Measurements from ENCODE around the gene IAPP.
"Not testable (repeated sequence)": the region's sequence is repeated elsewhere in the genome, so short reads cannot be mapped to it uniquely, and the experiment has no call there.

IAPP gene

DNA sequence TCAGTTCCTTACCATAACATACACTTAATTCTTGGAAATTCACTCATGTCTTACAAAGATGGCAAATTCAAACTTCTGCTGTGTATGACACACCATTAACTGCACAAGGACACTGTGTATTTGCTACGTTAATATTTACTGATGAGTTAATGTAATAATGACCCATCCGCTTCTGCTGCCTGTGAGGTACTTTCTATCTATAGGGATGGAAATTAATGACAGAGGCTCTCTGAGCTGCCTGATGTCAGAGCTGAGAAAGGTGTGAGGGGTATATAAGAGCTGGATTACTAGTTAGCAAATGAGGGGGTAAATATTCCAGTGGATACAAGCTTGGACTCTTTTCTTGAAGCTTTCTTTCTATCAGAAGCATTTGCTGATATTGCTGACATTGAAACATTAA, at the start of gene IAPP:
Gene IAPP, plus strand, starts transcription at position 301 of the 400 bp plus-strand sequence. CDS start 450 bp downstream, outside the sequence.
- no peak for DNase-seq

- no peak for DNase-seq
Observed at GRCh38 chr12:21323736-21324135, 49.0 kb upstream of the IAPP start.

- DNase-seq: no peak
Observed at GRCh38 chr12:21324551-21324950, 48.2 kb upstream of the IAPP start.

GRCh38 chr12:21328578-21328977, 44.1 kb upstream of the IAPP start:
- DNase-seq: no peak

GRCh38 chr12:21330682-21331253, 41.9 kb upstream of the IAPP start:
- DNase-seq: no peak

DNA sequence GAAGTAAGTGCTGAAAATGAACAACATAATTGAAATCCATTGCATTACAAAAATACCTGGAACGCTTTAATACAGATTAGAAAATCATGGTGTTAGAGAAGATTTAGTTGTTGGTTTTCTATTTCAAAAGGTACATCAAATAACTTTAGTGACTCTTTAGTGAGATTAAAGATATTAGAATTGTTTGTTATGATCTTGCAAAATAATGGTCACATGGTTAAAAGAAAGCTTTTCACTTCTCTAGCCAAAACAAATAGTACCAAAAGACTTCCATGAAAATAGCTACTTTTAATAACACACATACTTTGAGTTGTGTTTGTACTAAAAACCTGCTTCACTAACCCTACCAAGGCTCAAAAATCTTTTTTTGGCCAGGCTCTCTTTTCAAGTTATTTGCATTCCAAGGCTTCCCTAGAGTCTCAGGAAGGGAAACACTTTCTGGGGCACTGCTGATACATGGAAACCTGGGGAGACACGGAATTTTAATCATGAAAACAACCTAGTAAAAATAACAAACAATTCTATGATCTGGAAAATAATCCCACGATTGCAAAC, 37.9 kb upstream of the IAPP start, which contains the start of gene SLCO1A2:
Gene SLCO1A2, minus strand, starts transcription at position 147 of the 555 bp plus-strand sequence. CDS start 270 bp downstream, outside the sequence.
- no peak for DNase-seq

DNA sequence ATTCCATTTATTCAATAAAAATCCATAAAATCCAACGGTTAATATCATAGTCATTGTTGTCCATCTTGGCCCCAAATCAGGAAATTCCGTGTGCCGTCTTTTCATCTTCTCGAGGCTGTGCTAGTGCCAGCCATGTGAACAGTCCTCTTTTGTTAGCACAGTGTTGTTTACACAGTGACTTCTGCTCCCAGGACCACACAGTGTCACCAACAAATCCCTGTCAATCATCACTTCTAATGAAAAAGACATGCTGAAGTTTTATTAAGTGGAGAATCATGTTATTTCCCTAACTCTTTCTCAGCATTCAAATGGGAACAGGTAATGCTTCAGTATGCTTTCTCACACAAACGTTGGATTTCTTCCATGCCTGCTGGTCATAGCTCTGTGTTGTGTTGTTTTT, 36.0 kb upstream of the IAPP start:
- DNase-seq: no peak

- no peak for DNase-seq
Observed at GRCh38 chr12:21337453-21337852, 35.2 kb upstream of the IAPP start.

- no peak for DNase-seq
Observed at GRCh38 chr12:21337959-21338744, 34.5 kb upstream of the IAPP start.

DNA sequence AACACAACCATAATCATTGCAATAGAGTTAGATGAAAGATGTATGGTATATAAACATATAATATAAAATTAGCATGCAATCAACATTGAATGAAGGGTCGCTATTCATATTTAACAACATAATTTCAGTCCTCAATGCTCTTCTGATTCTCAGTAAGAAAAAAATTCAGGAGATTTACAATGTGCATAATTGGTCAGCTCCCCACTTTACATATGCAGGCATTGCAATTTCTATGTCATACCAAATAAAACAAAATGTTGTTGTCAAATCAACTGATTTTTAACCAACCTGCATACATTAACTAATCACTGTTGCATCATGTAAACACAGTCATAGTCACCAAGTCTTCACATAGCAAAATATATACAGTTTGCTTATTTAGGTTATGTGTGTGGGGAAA, 32.8 kb upstream of the IAPP start:
- DNase-seq: no peak

DNA sequence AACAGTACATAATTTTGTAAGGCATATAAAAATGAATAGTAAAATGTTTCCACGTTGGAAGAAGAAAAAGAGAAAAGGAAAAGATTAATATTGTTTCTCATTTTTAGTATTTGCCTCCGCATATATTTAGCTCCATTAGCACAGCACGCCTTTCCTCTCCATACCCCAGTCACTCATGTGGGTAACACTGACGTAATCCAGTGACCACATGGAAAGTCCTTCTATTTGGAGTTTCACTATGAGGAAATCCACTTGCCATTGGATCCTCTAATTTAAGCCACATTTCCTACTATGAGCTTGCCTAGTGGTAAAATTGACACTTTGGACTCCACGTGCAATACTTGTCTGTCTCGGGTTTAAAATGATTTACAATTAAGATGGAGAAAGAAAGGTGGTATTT, 32.3 kb upstream of the IAPP start:
- DNase-seq: no peak

DNA sequence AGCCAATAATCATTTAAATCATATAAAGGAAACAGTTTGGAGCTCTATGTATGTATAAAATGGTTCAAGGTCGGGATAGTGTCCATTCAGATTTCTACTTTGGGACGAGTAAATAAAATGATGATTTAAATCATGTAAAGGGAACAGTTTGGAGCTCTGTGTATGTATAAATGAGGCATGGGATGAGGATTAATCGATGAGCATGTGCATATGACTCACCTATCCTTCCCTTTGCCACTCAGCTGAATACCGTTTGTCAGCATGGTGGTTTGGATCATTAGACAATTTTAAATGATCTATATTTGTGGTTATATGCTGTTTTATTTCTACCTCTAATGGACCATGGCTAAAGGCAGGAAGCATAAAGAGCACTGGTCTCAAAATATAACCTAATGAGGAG, 30.9 kb upstream of the IAPP start:
- no peak for DNase-seq

- no peak for DNase-seq
Observed at GRCh38 chr12:21343636-21344035, 29.1 kb upstream of the IAPP start.

DNA sequence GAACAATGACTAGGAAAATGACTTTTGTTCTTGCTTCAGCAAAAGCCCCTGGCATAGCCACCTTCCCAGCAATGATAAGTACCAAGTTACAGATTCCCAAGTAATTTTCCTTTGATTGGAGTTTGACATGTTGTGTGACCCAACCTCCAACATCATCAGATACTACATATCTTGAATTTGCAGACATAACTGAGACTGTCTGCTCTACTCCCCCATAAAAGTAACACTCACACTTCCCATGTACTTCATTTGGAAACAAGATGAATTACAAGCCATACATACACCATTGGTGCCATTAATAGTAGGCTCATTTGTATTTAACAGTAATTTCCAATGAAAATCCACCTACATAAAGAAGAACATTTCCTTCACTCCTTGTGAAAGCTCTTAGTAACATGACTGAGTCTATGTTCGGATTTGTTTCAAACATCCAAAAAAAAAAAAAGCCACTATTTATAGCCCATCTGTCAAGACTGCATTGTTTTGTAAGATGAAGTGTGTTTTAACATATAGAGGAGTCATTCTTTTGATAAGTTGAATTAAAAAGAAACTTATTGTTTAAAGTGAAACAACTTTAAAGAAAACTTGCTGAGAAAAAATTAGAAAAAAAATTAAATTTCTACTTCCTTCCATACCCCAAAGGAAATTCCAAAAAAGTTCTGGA, 26.0 kb upstream of the IAPP start:
- no peak for DNase-seq

GRCh38 chr12:21350975-21351374, 21.7 kb upstream of the IAPP start:
- DNase-seq: no peak

DNA sequence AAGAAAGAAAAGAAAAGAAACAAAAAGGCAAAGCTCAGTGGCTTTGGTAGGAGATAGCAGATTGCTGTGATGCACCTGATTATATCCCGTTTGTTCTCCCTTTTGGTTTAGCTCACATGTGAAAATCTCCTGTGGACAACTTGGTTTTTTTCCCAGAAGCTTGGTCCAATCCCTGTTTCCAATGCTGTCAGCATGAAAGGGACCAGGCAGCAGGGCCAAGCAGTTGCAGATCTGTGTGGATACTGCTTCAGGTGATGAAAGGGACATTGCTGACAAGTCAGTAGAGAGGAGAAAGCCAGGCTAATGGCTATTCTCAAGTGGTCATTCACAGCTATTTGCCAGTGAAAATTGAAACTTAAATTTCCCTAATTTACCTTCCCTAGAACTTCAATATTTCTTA, 19.2 kb upstream of the IAPP start:
- DNase-seq: no peak

DNA sequence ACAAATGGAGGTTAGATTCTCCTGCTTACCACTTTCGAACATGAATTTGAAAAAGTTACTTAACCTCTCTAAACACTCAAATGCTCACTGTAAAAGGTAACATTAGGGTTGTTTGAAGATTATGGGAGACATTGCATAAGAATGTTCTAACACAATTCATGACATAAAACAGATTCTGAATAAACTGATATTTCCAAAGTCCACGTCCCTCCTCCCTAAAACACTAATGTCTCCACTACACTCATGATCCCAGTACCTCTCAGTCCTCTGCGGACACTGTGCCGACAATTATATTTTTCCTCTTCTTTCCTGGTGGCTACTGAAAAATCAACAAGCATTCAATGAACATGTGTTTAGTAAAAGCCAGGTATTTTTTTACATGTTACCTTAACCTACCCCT, 18.8 kb upstream of the IAPP start:
- DNase-seq: no peak

DNA sequence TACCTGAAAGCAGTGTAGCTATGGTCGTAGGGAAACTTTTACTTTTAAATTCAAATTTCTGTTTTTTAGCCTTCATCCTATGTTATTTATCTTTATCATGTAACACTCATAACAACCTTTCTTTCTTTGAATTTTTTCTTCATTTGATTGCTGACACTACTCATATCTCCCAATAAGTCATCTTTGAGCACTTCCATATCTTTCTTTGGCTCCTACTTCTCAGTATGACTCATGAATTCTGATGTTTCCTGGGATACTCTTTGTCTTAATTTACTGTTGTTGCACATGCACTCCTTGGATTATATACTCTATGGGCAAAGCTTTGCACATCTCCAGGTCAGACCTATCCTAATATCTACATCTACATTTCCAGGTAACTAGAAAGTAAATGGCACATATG, 18.1 kb upstream of the IAPP start:
- no peak for DNase-seq

DNA sequence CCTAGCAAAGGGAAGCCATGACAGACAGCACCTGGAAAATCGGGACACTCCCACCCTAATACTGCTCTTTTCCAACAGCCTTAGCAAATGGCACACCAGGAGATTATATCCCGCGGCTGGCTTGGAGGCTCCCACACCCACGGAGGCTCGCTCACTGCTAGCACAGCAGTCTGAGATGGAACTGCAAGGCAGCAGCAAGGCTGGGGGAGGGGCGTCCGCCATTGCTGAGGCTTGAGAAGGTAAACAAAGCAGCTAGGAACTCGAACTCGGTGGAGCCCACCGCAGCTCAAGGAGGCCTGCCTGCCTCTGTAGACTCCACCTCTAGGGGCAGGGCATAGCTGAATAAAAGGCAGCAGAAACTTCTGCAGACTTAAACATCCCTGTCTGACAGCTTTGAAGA, 12.1 kb upstream of the IAPP start:
- not testable (repeated sequence) for DNase-seq

- DNase-seq: no peak
Observed at GRCh38 chr12:21369141-21369980, 3.3 kb upstream of the IAPP start.

- no peak for DNase-seq
Observed at GRCh38 chr12:21370845-21371449, 1.8 kb upstream of the IAPP start.

DNA sequence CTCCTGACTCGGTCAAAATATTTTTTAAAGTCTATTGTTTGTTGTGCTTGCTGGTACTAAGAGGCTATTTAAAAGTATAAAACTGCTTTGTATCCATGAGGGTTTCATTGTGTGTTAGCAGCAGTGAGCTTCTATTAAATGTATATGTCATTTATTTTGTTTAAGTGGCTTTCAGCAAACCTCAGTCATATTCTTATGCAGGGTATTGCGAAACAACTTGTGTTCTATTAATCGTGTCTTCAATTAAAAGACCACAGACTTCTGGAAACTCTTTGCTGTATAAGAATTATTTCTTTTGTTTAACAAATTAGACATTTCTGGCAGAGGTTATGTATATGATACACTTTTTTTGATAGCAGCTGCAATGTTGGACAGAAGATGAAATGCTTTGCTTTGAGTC, 6.5 kb downstream of the IAPP start:
- DNase-seq: no peak
